Activated CD4-positive, alpha-beta memory T cell treated with anti-CD3 and anti-CD28 coated beads, Interleukin-2, amount 10 ng/mL, durations not matched to agents 7 days and 5 days (primary cell): Measurements from ENCODE around the gene MRPL39. TPM values are rescaled to one million over a fixed set of nuclear protein-coding genes. Genes with fewer than 3 reads are reported as not detected.

Experiments
- CTCF ChIA-PET: fragments of 350-600 bp; sonication (Branson Sonifier 250); formaldehyde crosslinking; loops from one replicate; lab custom pipeline; 2021; ENCODE audit warnings: antibody characterized with exemption, inconsistent platforms; lab: Charles Lee
- POLR2A ChIA-PET: fragments of 350-600 bp; sonication (Branson Sonifier 250); formaldehyde crosslinking; loops from one replicate; lab custom pipeline; 2021; ENCODE audit warnings: antibody characterized with exemption; lab: Charles Lee
- DNase-seq: peaks from one replicate; pipeline ENCODE4 v3.0.0-alpha.2; 2020
- H3K27ac Mint-ChIP-seq: one replicate; pipeline ENCODE4 v1.8.0; 2021; ENCODE audit warnings: mild to moderate bottlenecking, mixed read lengths
- H3K27me3 Mint-ChIP-seq: one replicate; pipeline ENCODE4 v1.8.0; 2021; ENCODE audit warnings: mixed read lengths
- H3K36me3 Mint-ChIP-seq: one replicate; pipeline ENCODE4 v1.8.0; 2021; ENCODE audit warnings: low read depth, mixed read lengths
- H3K4me1 Mint-ChIP-seq: one replicate; pipeline ENCODE4 v1.8.0; 2021; ENCODE audit warnings: mixed read lengths
- H3K4me3 Mint-ChIP-seq: one replicate; pipeline ENCODE4 v1.8.0; 2021; ENCODE audit warnings: mild to moderate bottlenecking, mixed read lengths
- H3K9me3 Mint-ChIP-seq: one replicate; pipeline ENCODE4 v1.8.0; 2021; ENCODE audit warnings: mixed read lengths
- total RNA-seq, 2 experiments: library from RNA; stranded (reverse); gene quantifications; one replicate each; pipeline ENCODE4 v1.2.3, GENCODE V29; 2021

MRPL39 gene
- total RNA-seq, 2 experiments from 2014 or later: 36.5 to 37.8 TPM

GRCh38 chr21:25563361-25564116, 43.7 kb downstream of the MRPL39 start:
- peaks cover 79% of the 10 kb centered on the region for H3K4me1 Mint-ChIP-seq
- no peaks in the 10 kb centered on the region for H3K27me3 Mint-ChIP-seq
- peak overlapping the region; percentile 92 for H3K4me3 Mint-ChIP-seq
- POLR2A ChIA-PET: interaction anchor here (1.1 to 7.0 kb wide), 10 partner anchors 10 to 143 kb away, joined by 3 to 112 read pairs (median 6); partner anchors contain the start of gene MRPL39
- CTCF ChIA-PET: interaction anchor here (1.4 kb wide), 2 partner anchors 9 to 10 kb away, joined by 4 to 5 read pairs; no protein-coding TSS in a partner anchor
- peak overlapping the region; percentile 96 for H3K27ac Mint-ChIP-seq
- DNase-seq: peak; percentile 70
- peaks cover 58% of the 10 kb centered on the region for H3K36me3 Mint-ChIP-seq
- H3K9me3 Mint-ChIP-seq: no peaks in the 10 kb centered on the region

GRCh38 chr21:25562660-25563059, 44.6 kb downstream of the MRPL39 start:
- DNase-seq: no peak
- ChIA-PET CTCF (interaction anchor here (1.2 to 1.4 kb wide), 3 partner anchors 10 to 105 kb away, joined by 3 to 5 read pairs (median 4); no protein-coding TSS in a partner anchor), POLR2A (interaction anchor here (0.7 to 7.0 kb wide), 16 partner anchors 10 to 172 kb away, joined by 3 to 112 read pairs (median 5); partner anchors contain the start of genes ATP5PF, GABPA and MRPL39)
- Mint-ChIP-seq H3K4me1 (peaks cover 71% of the 10 kb centered on the region), H3K36me3 (peaks cover 52% of the 10 kb centered on the region), H3K9me3 (no peaks in the 10 kb centered on the region), H3K27me3 (no peaks in the 10 kb centered on the region), H3K27ac (peak overlapping the region; percentile 96), H3K4me3 (peak overlapping the region; percentile 92)

GRCh38 chr21:25561668-25562641, 45.3 kb downstream of the MRPL39 start:
- no peaks in the 10 kb centered on the region for H3K27me3 Mint-ChIP-seq
- H3K4me1 Mint-ChIP-seq: peaks cover 68% of the 10 kb centered on the region
- H3K9me3 Mint-ChIP-seq: no peaks in the 10 kb centered on the region
- DNase-seq: peak; percentile 79
- ChIA-PET CTCF (interaction anchor here (1.1 to 1.4 kb wide), 6 partner anchors 10 to 173 kb away, joined by 3 to 5 read pairs (median 3); partner anchors contain the start of genes ATP5PF and GABPA), POLR2A (interaction anchor here (0.6 to 7.0 kb wide), 17 partner anchors 10 to 173 kb away, joined by 3 to 112 read pairs (median 5); partner anchors contain the start of genes ATP5PF, GABPA and MRPL39)
- peak overlapping the region; percentile 96 for H3K27ac Mint-ChIP-seq
- H3K36me3 Mint-ChIP-seq: peaks cover 45% of the 10 kb centered on the region
- peak overlapping the region; percentile 92 for H3K4me3 Mint-ChIP-seq

GRCh38 chr21:25560891-25561290, 46.4 kb downstream of the MRPL39 start:
- Mint-ChIP-seq H3K4me3 (peak overlapping the region; percentile 92), H3K27ac (peak overlapping the region; percentile 96), H3K36me3 (peaks cover 36% of the 10 kb centered on the region), H3K9me3 (no peaks in the 10 kb centered on the region), H3K27me3 (no peaks in the 10 kb centered on the region), H3K4me1 (peaks cover 62% of the 10 kb centered on the region)
- ChIA-PET CTCF (interaction anchor here (1.1 to 1.3 kb wide), 3 partner anchors 15 to 174 kb away, joined by 3 read pairs; partner anchors contain the start of genes ATP5PF and GABPA), POLR2A (interaction anchor here (1.0 to 7.0 kb wide), 7 partner anchors 10 to 140 kb away, joined by 3 to 112 read pairs (median 16); no protein-coding TSS in a partner anchor)
- DNase-seq: no peak

GRCh38 chr21:25560271-25560685, 47.0 kb downstream of the MRPL39 start:
- CTCF ChIA-PET: no interaction called here
- peak overlapping the region; percentile 96 for H3K27ac Mint-ChIP-seq
- no peaks in the 10 kb centered on the region for H3K9me3 Mint-ChIP-seq
- POLR2A ChIA-PET: interaction anchor here (0.6 to 7.0 kb wide), 5 partner anchors 10 to 140 kb away, joined by 3 to 112 read pairs (median 20); no protein-coding TSS in a partner anchor
- peak overlapping the region; percentile 18 for H3K4me3 Mint-ChIP-seq
- H3K36me3 Mint-ChIP-seq: peaks cover 30% of the 10 kb centered on the region
- peaks cover 61% of the 10 kb centered on the region for H3K4me1 Mint-ChIP-seq
- DNase-seq: no peak
- no peaks in the 10 kb centered on the region for H3K27me3 Mint-ChIP-seq

- Mint-ChIP-seq H3K27ac (peak overlapping the region; percentile 24), H3K4me1 (peaks cover 59% of the 10 kb centered on the region), H3K36me3 (peaks cover 26% of the 10 kb centered on the region), H3K27me3 (no peaks in the 10 kb centered on the region), H3K9me3 (no peaks in the 10 kb centered on the region), H3K4me3 (peak overlapping the region; percentile 18)
- CTCF ChIA-PET: no interaction called here
- DNase-seq: no peak
- POLR2A ChIA-PET: interaction anchor here (0.6 to 7.0 kb wide), 4 partner anchors 10 to 139 kb away, joined by 3 to 112 read pairs (median 12); no protein-coding TSS in a partner anchor
Measured at GRCh38 chr21:25559746-25560145, 47.5 kb downstream of the MRPL39 start.

- H3K4me3 Mint-ChIP-seq: no peak overlapping the region
- peaks cover 10% of the 10 kb centered on the region for H3K36me3 Mint-ChIP-seq
- H3K27ac Mint-ChIP-seq: no peak overlapping the region
- no peak for DNase-seq
- peaks cover 44% of the 10 kb centered on the region for H3K4me1 Mint-ChIP-seq
- CTCF ChIA-PET: interaction anchor here (1.0 kb wide), 1 partner anchor 137 kb away, joined by 3 read pairs; no protein-coding TSS in a partner anchor
- POLR2A ChIA-PET: no interaction called here
- no peaks in the 10 kb centered on the region for H3K27me3 Mint-ChIP-seq
- H3K9me3 Mint-ChIP-seq: no peaks in the 10 kb centered on the region
Measured at GRCh38 chr21:25558123-25558522, 49.2 kb downstream of the MRPL39 start.

- Mint-ChIP-seq H3K4me1 (peaks cover 40% of the 10 kb centered on the region), H3K9me3 (no peaks in the 10 kb centered on the region), H3K27ac (no peak overlapping the region), H3K36me3 (peaks cover 4% of the 10 kb centered on the region), H3K4me3 (no peak overlapping the region), H3K27me3 (no peaks in the 10 kb centered on the region)
- DNase-seq: no peak
- ChIA-PET POLR2A (no interaction called here), CTCF (no interaction called here)
Measured at GRCh38 chr21:25557180-25557579, 50.1 kb downstream of the MRPL39 start.

GRCh38 chr21:25556091-25556490, 51.2 kb downstream of the MRPL39 start:
- ChIA-PET POLR2A (no interaction called here), CTCF (no interaction called here)
- no peak overlapping the region for H3K27ac Mint-ChIP-seq
- H3K27me3 Mint-ChIP-seq: no peaks in the 10 kb centered on the region
- no peak for DNase-seq
- H3K4me3 Mint-ChIP-seq: no peak overlapping the region
- peaks cover 39% of the 10 kb centered on the region for H3K4me1 Mint-ChIP-seq
- H3K9me3 Mint-ChIP-seq: no peaks in the 10 kb centered on the region
- peaks cover 2% of the 10 kb centered on the region for H3K36me3 Mint-ChIP-seq

GRCh38 chr21:25555492-25555891, 51.8 kb downstream of the MRPL39 start:
- Mint-ChIP-seq H3K4me3 (no peak overlapping the region), H3K4me1 (peaks cover 39% of the 10 kb centered on the region), H3K36me3 (peaks cover 2% of the 10 kb centered on the region), H3K27ac (no peak overlapping the region), H3K9me3 (no peaks in the 10 kb centered on the region), H3K27me3 (no peaks in the 10 kb centered on the region)
- no peak for DNase-seq
- ChIA-PET CTCF (no interaction called here), POLR2A (no interaction called here)

GRCh38 chr21:25552856-25553255, 54.4 kb downstream of the MRPL39 start:
- ChIA-PET POLR2A (interaction anchor here (1.1 kb wide), 1 partner anchor 9 kb away, joined by 4 read pairs; no protein-coding TSS in a partner anchor), CTCF (no interaction called here)
- no peaks in the 10 kb centered on the region for H3K36me3 Mint-ChIP-seq
- no peak for DNase-seq
- H3K9me3 Mint-ChIP-seq: no peaks in the 10 kb centered on the region
- no peak overlapping the region for H3K4me3 Mint-ChIP-seq
- no peaks in the 10 kb centered on the region for H3K27me3 Mint-ChIP-seq
- H3K27ac Mint-ChIP-seq: no peak overlapping the region
- peaks cover 36% of the 10 kb centered on the region for H3K4me1 Mint-ChIP-seq

- CTCF ChIA-PET: no interaction called here
- POLR2A ChIA-PET: interaction anchor here (1.6 kb wide), 1 partner anchor 11 kb away, joined by 7 read pairs; no protein-coding TSS in a partner anchor
- Mint-ChIP-seq H3K36me3 (no peaks in the 10 kb centered on the region), H3K9me3 (peaks cover under 1% of the 10 kb centered on the region), H3K27me3 (no peaks in the 10 kb centered on the region), H3K27ac (no peak overlapping the region), H3K4me3 (no peak overlapping the region), H3K4me1 (peaks cover 30% of the 10 kb centered on the region)
- DNase-seq: no peak
Measured at GRCh38 chr21:25551569-25551968, 55.7 kb downstream of the MRPL39 start.
